DOHH2 (cell line): ENCODE results near the gene CAMSAP1.

Experiments
- EZH2phosphoT487 ChIP-seq: fragments of 200-600 bp; sonication (generic); IDR thresholded peaks from 2 replicates; pipeline ENCODE4 v1.6.1; 2017; ENCODE audit warnings: borderline replicate concordance, mild to moderate bottlenecking, antibody characterized with exemption, low read length, moderate library complexity, mixed read lengths
- TF ChIP-seq, protein P1 (sequence below): fragments of 200-600 bp; sonication (generic); IDR thresholded peaks from one replicate; pipeline ENCODE4 v1.5.1; 2014; ENCODE audit warnings: antibody characterized with exemption, mild to moderate bottlenecking, low read depth, low read length; ENCODE audit not compliant: poor library complexity, severe bottlenecking

DNA sequence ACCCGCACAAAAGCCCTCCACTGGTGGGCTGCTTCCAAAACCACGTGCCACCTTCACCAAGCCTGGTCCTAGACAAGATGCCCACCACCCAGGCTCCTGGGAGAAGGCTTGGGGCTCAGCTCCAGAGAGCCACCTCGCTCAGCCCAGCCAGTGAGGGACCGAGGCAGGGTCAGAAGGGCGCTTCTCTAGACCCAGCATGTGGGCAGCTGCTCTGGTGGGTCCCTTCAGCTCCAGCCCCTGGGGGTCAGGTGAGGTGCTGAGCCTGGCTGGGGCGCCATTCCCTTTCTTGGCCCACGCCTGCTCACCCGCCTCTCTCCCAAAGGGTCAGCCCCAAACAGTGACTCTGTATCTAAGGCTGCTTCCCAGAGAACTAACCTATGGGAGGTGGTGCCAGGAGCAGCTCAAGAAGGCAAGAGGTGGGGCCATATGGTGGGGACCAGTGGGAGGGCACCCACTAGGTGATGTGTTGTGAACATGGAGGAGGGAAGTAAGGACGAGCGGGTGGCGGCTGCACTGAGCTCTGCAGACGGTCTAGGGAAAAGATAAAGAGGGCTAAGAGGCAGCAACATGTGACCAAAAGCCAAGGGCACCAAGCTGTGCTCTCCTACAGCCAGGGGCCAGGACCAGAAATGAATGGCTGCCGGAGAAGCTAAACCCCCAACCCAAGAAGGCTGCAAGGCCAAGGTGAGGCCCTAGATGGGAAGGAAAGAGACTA is 79.3 kb downstream of the CAMSAP1 start:
- TF ChIP-seq, protein P1, sequence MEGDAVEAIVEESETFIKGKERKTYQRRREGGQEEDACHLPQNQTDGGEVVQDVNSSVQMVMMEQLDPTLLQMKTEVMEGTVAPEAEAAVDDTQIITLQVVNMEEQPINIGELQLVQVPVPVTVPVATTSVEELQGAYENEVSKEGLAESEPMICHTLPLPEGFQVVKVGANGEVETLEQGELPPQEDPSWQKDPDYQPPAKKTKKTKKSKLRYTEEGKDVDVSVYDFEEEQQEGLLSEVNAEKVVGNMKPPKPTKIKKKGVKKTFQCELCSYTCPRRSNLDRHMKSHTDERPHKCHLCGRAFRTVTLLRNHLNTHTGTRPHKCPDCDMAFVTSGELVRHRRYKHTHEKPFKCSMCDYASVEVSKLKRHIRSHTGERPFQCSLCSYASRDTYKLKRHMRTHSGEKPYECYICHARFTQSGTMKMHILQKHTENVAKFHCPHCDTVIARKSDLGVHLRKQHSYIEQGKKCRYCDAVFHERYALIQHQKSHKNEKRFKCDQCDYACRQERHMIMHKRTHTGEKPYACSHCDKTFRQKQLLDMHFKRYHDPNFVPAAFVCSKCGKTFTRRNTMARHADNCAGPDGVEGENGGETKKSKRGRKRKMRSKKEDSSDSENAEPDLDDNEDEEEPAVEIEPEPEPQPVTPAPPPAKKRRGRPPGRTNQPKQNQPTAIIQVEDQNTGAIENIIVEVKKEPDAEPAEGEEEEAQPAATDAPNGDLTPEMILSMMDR, result no peak
- no peak for TF ChIP-seq EZH2phosphoT487
